Ureter (tissue), 1 donor: ENCODE data around the gene PPP4R3A. TPM values are rescaled to one million over a fixed set of nuclear protein-coding genes. Genes with fewer than 3 reads are reported as not detected.
A peak's percentile ranks its signal among the peaks of the same experiment; 100 is the strongest.
"Not testable (repeated sequence)": the region's sequence is repeated elsewhere in the genome, so short reads cannot be mapped to it uniquely, and the experiment has no call there.

ENCODE experiments used
- DNase-seq: peaks from one replicate; pipeline ENCODE4 v3.0.0-alpha.2; 2020; ENCODE audit warnings: low spot score
- total RNA-seq: library from RNA; stranded (reverse); gene quantifications from one replicate; pipeline ENCODE4 v1.2.4, GENCODE V29; 2023
- donor health status: DM: yes; HTN: yes; CAD: no.

PPP4R3A gene
- total RNA-seq, result 110 TPM

DNA sequence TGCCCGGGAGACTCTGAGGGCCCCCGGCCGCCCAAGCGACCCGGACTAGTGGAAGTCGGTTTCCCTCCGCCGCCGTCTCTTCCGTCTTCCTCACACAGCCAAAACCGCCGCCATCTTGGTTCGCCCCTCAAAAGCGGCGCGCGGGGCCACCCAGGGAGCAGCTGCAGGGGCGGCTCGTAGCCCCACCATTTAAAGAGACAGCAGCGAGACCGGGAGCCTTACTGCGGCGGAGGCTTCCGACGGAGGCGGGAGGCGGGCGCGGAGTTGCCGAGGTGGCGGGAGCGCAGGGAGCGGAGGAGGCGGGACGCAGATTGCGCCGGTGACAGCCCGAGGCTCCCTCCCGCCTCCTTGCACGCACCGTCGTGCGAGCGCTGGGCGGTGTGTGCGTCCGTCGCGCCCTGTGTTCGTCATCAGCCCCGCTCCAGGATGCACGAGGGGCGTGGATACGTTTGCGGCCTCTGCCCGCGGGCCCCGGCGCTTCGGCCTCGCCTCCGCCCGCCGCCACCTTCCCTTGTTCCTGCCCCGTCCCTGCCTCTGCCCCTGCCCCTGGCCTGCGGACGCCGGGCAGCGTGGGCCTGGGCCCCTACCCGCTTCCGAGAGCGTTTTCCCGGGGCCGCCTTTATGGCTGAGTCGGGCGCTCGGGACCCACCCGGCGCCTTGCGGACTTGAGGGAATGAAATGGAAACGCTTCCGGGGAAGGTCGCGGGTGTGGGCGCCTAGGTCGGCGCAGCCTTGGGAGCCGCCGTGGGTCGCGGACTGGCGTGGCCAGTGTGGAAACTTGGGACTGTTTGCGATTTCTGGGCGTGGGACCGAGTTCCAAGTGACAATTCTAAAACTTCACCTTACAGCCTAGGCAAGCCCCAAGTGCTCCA lies at the start of gene PPP4R3A:
Gene PPP4R3A, minus strand, starts transcription at position 140 of the 872 bp plus-strand sequence. CDS start 663 bp downstream, outside the sequence.
- DNase-seq, result peak; percentile 95

DNA sequence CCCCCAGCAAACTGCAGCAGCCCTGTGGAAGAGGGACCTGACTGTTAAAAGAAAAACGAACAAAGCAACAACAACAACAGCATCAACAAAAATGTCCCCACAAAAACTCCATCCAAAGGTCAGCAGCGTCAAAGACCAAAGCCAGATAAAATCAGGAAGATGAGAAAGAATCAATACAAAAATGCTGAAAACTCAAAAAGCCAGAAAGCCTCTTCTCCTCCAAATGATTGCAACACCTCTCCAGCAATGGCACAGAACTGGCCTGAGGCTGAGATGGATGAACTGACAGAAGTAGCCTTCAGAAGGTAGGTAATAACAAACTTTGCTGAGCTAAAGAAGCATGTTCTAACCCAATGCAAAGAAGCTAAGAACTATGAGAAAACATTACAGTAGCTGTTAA lies 45.4 kb upstream of the PPP4R3A start:
- DNase-seq, result no peak

DNA sequence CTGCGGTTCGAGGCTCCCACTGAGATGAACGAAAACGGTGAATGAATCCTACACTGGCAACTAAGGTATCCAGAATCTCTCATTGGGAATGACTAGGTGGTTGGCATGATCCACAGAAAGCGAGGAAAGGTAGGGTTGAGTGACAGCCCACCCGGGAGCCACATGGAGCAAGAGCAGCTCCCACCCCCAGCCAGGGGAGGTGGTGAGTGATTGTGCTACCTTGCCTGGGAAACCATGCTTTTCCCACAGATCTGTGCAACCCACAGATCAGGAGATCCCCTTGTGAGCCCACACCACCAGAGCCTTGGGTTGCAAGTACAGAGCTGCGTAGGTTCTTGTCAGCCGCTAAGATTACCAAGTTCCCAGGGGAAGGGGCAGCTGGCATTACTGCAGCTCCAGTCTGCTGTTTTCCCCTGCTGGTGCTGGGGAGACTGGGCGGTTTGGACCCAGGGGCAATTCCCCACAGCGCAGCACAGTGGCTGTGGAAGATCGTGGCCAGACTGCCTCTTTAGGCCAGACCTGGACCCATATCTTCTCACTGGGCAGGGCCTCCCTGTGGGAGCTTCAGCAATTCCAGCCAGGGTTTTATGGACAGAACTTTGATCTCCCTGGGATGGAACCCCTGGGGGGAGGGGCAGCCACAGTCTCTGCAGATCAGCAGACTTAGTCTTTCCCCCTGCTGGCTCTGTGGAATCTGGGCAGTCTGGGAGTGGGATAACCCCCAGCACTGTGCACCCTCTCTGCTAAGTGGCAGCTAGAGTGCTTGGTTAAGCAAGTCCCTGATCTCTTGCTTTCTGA lies 44.6 kb upstream of the PPP4R3A start:
- no peak for DNase-seq

DNA sequence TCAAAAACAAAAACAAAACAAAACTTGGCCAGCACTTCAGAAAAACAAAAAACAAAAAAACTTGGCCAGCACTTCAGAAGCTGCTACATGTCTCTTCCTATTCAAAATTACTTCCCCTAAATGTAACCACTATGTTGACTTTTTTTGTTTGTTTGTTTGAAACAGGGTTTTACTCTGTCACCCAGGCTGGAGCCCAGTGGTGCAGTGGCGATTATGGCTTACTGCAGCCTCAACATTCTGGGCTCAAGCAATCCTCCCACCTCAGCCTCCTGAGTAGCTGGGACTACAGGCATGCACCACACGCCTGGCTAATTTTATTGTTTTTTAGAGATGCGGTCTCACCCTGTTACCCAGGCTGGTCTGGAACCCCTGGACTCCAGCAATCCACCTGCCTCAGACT lies 38.0 kb upstream of the PPP4R3A start:
- no peak for DNase-seq

DNA sequence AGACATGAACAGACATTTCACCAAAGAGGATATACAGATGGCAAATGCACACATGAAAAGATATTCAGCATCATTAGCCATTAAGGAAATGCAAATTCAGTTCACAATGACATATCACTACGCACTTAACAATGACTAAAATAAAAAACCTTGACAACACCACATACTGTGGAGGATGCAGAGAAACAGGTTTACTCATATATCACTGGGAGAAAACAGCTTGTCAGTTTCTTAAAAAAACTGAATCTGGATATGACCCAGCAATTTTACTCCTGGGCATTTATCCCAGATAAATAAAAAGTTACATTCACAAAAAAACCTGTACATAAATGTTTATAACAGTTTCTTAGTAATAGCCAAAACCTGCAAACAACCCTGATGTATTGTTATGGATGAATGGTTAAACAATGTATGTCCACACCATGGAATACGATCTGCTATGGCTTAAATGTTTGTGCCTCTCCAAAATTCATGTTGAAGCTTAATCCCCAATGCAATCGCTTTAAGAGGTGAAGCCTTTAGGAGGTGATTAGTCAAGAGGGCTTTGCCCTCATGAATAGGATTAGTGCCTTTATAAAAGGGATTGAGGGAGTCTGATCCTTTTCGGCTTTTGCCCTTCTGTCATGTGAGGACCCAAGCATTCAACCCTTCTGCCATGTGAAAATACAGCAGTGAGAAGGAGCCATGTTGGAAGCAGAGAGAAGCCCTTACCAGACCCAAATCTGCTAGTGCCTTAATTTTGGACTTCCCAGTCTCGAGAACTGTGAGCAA lies 36.0 kb upstream of the PPP4R3A start:
- DNase-seq, result no peak

DNA sequence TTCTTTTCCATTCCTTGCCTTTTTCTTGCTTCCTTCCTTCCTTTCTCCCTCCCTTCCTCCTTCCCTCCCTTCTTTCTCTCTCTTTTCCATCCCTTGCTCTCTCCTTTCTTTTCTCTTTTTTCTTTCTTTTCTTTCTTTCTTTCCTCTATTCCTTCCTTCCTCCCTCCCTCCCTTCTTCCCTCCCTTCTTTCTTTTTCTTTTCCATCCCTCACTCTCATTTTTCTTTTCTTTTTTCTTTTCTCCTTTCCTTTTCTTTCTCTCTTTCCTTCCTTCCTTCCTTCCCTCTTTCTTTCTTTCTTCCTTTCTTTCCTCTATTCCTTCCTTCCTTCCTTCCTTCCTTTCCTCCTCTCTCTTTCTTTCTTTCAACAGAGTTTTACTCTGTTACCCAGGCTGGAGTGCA lies 35.1 kb upstream of the PPP4R3A start:
- no peak for DNase-seq

DNA sequence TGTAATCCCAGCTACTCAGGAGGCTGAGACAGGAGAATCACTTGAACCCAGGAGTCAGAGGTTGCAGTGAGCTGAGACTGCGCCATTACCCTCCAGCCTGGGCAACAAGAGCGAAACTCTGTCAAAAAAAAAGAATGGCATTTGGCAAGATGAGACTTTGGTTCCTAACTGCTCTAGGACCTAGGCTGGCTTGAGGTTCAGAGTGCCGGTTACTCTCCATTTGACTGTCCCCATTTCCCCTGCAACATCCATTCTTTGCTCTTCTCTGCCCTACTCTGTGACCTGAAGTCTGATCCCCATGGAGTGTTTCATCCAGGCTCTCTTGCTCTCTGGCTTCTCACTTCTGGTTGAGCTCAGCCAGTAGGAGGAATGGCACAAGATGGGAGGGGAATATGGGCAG lies 26.2 kb upstream of the PPP4R3A start:
- no peak for DNase-seq

DNA sequence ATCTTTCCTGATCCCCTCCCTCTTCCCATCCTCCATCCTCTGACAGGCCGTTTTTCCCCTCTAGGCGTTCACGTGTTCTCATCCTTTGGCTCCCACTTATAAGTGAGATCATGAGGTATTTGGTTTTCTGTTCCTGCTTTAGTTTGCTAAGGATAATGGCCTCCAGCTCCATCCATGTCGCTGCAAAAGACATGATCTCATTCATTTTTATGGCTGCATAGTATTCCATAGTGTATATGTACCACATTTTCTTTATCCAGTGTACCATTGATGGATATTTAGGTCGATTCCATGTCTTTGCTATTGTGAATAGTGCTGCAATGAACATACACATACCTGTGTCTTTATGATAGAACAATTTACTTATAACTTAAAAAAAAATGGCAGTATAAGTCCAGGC lies 23.9 kb upstream of the PPP4R3A start:
- DNase-seq, result not testable (repeated sequence)

DNA sequence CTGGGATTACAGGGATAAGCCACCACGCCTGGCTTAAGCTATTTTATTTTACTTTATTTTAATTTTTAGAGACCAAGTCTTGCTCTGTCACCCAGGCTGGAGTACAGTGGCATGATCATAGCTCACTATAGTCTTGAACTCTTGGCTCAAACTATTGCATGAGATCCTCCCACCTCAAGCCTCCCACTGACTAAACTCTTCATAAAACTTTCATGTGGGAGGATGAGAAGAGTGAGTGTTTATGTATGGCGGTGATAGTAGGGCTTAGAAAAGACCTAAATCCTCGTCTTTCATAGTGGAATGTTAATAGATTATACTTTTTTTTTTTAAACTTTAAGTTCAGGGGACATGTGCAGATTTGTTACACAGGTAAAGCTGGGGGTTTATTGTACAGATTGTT lies 23.5 kb upstream of the PPP4R3A start:
- no peak for DNase-seq

DNA sequence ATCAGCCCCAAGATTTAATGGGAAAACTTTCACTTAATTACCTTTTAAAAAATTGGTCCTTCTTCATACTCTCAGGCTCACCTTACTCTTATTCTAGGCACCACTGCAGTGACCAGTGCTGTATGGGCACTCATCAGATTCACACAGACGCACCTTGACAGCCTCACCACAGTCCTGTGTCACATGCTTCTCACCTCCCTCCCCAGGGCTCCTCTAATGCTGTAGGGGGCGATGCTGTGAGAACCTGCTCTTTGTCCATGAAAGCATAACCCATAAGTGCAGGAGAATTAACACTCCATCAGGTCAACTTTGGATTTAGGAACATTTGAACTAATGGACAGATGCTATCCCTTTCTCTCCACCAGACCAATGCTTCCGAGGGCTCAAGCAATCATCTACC lies 13.9 kb upstream of the PPP4R3A start:
- no peak for DNase-seq

DNA sequence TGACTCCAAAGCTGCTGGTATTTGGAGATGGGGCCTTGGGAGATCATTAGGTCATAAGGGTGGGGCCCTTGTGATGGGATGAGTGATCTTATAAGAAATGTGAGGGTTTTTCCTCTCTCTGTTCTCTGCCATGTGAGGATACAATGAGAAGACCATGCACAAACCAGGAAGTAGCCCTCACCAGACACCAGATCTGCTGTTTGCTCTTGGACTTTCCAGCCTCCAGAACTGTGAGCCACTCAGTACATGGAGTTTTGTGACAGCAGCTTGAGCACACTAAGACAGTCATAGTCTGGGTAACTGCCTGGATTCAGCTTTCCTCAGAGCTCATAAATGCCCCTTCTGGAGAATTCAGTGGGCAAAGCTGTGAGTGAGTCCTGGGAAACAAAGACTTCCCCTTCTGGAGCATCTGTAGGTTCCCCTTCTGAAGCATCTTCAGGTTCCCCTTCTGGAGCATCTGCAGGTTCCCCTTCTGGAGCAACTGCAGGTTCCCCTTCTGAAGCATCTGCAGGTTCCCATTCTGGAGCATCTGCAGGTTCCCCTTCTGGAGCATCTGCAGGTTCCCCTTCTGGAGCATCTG lies 11.0 kb upstream of the PPP4R3A start:
- DNase-seq, result no peak

DNA sequence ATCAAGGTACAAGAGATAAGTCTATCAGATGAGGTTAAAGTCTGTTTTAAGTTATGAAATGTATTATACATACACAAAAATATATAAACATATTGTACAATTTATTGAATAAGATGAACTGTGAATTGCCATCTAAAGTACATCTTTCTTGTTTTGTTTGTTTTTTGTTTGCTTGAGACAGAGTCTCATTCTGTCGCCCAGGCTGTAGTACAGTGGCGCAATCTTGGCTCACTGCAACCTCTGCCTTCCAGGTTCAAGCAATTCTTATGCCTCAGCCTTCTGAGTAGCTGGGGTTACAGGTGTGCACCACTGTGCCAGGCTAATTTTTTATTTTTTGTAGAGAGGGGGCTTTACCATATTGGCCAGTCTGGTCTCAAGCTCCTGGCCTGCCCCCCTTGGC lies 10.0 kb upstream of the PPP4R3A start:
- DNase-seq, result no peak

DNA sequence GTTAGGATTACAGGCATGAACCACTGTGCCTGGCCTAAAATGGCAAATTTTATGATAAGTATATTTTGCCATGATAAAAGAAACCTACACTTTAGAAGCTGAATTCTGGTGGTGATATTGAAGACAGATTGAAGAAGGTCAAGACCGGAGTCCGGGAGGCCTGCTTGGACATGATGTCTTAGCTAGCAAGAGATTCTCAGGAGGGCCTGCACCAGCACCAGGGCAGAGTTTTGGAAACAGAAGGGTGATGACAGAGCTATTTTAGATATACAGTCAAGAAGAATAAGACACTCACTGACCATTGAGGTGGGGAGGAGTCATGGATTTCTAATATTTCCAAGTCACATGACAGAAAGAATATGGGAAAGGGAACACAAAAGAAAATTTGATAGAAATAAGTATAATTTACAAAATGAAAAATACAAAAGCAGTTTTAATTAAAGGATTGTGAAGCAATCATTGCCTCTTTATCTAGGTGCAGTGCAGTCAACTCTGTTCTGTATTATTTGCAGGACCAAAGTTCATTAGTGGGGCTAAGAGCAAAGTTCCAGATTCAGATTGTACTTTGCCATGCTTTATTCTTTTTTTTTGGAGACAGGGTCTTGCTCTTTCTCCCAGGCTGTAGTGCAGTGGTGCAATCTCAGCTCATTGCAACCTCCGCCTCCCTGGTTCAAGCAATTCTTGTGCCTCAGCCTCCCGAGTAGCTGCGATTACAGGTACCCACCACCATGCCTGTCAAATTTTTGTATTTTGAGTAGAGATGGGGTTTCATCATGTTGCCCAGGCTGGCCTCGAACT lies 9.3 kb upstream of the PPP4R3A start:
- no peak for DNase-seq

DNA sequence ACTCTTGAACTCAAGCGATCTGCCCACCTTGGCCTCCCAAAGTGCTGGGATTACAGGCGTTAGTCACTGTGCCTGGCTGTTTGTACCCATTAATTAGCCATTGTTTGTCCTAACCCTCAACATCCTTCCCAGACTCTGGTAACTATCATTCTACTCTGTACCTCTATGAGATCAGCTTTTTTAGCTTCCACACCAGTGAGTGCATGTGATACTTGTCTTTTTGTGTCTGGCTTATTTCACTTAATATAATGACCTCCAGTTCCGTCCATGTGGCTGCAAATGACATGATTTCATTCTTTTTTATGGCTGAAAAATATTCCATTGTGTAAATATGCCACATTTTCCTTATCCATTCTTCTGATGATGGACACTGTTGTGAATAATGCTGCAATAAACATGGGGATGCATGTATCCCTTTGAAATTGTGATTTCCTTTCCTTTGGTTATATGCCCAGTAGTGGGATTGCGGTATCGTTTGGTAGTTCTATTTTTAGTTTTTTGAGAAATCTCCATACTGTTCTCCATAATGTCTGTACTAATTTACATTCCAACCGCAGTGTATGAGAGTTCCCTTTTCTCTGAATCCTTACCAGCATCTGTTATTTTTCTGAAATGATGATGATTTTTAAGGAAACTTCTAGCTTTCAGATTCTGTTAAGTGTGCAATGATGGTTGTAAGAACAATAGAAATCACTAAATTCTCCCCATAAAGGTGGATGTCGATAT lies 6.7 kb upstream of the PPP4R3A start:
- DNase-seq, result no peak

DNA sequence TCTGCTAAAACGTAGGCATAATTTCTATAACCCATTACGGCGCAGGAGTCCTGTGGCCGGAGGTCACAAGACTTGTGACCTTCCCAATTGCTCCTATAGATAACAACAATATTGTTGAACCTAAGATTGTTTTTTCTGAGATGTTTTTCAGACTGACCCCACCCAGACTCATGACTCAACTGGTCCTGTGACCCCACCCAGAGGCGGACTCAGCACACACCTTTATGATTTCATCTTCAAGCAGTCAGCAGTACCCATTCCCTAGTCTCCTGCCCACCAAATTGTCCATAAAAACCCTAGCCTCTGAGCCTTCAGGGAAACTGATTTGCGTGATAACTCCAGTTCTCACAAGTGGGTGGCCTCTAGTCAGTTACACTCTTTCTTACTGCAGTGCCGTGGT lies 5.9 kb upstream of the PPP4R3A start:
- no peak for DNase-seq

DNA sequence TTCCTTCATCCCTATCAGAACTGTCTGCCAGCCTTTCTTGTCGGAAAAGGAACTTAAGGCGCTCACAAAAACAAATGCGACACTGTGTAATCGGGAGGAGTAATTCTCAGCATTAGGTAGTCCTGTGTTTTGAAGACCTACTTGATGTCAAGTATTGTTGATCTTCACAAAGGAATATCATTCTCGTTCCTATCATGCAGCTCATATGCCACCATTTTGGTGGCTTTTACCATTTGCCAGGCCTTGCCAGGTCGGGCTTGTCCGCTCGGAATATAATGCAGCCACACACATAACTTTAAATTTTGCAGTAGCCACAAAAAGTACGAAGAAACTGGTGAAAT lies 903 bp upstream of the PPP4R3A start:
- no peak for DNase-seq

DNA sequence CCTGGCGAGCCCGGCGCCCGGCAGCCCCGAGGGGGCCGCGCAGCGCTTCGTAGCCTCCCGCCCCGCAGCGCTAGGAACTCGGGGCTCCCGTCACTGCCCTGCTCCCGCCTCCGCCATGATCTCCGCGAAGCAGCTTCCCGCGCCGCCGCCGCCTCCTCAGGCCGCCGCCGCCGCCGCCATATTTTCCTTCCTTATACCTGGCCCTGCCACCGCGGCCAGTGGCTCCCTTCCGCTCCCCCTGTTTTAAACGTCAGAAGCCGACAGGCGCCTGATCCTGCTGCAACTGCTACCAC lies 286 bp downstream of the PPP4R3A start:
- no peak for DNase-seq

DNA sequence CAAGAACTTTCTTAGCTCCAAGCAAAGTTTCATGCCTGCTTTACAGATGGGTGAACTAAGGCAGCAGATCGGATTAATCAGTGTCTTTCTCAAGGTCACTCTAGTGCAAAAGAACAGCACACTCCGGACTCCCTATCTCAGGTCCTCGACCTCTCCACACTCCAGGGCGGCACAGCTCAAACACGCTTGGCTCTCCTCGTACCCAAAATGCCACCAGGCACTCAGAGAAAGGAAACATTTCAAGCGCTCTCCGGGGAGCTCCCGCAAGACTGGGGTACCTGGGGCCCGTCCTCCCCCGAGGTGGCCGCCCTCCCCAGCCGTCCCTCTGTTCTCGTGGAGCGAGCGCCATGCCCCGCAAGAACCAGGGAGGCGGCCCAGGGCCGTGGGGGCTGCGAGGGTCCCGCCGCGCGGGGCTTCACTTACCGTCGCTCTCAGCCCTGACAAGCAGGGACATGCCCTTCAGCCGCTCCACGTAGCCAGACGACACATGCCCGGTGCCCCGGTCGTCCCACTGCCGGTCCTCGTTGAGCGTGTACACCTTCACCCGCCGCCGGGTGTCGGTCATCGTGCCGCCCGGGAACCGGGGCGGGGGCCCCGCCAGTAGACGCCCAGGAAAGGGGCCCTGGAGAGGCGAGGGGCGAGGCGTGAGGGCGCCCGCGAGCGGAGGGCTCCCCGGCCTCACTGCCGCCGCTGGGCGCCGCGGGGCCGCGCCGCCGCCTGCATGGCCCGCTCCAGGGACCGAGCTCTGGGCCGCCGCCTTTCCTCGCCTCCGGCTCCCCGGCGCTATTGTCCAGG lies 830 bp downstream of the PPP4R3A start:
- DNase-seq, result peak; percentile 60

DNA sequence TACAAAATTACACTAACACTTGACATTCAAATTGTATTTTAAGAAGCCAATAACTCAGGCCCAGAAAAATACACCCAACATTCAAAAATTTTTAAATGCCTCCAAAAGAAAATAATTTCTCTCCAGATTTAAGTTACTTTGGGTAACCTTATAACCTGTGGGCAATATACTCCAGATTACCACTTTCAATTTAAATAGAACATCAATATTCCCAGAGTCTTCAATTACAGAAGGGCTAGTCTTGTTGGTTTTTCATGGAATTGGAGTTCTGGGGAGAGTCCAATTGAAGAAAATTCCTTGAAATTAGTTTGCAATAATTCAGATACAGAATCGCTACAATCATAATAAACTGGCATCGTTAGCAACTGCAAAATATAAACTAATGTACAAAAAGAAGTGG lies 2.0 kb downstream of the PPP4R3A start:
- DNase-seq, result no peak

DNA sequence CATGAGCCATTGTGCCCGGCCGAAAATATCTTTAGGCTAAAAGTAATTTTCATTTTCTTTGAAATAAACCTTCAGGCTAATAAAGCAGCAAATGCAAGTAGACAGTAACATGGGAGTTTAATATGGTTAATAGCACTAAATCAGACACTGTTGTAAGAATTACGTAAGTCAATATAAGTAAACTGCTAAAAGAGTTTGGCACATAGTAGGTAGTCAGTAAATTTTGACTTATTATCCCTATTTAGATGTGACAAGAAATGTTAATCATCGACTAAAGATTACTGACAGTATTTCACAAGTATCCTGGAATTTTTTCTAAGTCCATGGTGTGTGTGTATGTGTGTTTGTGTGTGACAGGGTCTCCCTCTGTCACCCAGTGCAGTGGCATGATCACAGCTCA lies 3.9 kb downstream of the PPP4R3A start:
- no peak for DNase-seq
